DOHH2 (cell line): Measurements from ENCODE around the gene THBS3.

Experiments used
- H3F3A ChIP-seq: fragments of 200-600 bp; sonication (generic), shearing (Covaris generic); 2 replicates; pipeline ENCODE4 v1.6.0; 2016; ENCODE audit warnings: antibody characterized with exemption, mild to moderate bottlenecking; ENCODE audit not compliant: control insufficient read depth, insufficient read depth
- H3K27ac ChIP-seq: fragments of 200-600 bp; sonication (generic); 2 replicates; pipeline ENCODE4 v1.5.1; 2014; ENCODE audit warnings: low read depth, mild to moderate bottlenecking, low read length, moderate library complexity
- H3K27me3 ChIP-seq: fragments of 200-600 bp; sonication (generic); 2 replicates; pipeline ENCODE4 v1.6.1; 2014; ENCODE audit warnings: mild to moderate bottlenecking, low read length, mixed read lengths; ENCODE audit not compliant: control insufficient read depth
- H3K36me3 ChIP-seq: fragments of 200-600 bp; sonication (generic); 2 replicates; pipeline ENCODE4 v1.6.1; 2014; ENCODE audit warnings: mild to moderate bottlenecking, low read length, moderate library complexity, mixed read lengths; ENCODE audit not compliant: control insufficient read depth
- H3K4me1 ChIP-seq: fragments of 200-600 bp; sonication (generic); 2 replicates; pipeline ENCODE4 v1.6.1; 2014; ENCODE audit warnings: mild to moderate bottlenecking, low read length, mixed read lengths; ENCODE audit not compliant: control insufficient read depth
- H3K4me2 ChIP-seq: fragments of 200-600 bp; sonication (generic); 2 replicates; pipeline ENCODE4 v1.6.0; 2014; ENCODE audit warnings: mild to moderate bottlenecking, low read length, moderate library complexity
- H3K4me3 ChIP-seq: fragments of 200-600 bp; sonication (generic); 2 replicates; pipeline ENCODE4 v1.5.1; 2014; ENCODE audit warnings: mild to moderate bottlenecking, low read length, mixed read lengths
- H3K79me2 ChIP-seq: fragments of 200-600 bp; sonication (generic); 2 replicates; pipeline ENCODE4 v1.6.1; 2014; ENCODE audit warnings: mild to moderate bottlenecking, low read length, mixed read lengths; ENCODE audit not compliant: control insufficient read depth
- H3K9me2 ChIP-seq: fragments of 200-600 bp; sonication (generic); replicated peaks from 2 replicates; pipeline ENCODE4 v1.6.1; 2014; ENCODE audit warnings: mild to moderate bottlenecking, low read length, mixed read lengths; ENCODE audit not compliant: control insufficient read depth
- H3K9me3 ChIP-seq: fragments of 200-600 bp; sonication (generic); 2 replicates; pipeline ENCODE4 v1.6.1; 2014; ENCODE audit warnings: antibody characterized with exemption, low read length, mixed read lengths; ENCODE audit not compliant: control insufficient read depth, insufficient read depth
- H4K20me1 ChIP-seq: fragments of 200-600 bp; sonication (generic); 2 replicates; pipeline ENCODE4 v1.6.0; 2014; ENCODE audit warnings: low read depth, mild to moderate bottlenecking, antibody characterized with exemption, low read length, moderate library complexity; ENCODE audit not compliant: control insufficient read depth, insufficient read depth
- CTCF ChIP-seq: fragments of 200-600 bp; sonication (generic); IDR thresholded peaks from one replicate; pipeline ENCODE4 v1.5.1; 2014; ENCODE audit warnings: antibody characterized with exemption, mild to moderate bottlenecking, low read depth, low read length; ENCODE audit not compliant: poor library complexity, severe bottlenecking
- EZH2phosphoT487 ChIP-seq: fragments of 200-600 bp; sonication (generic); IDR thresholded peaks from 2 replicates; pipeline ENCODE4 v1.6.1; 2017; ENCODE audit warnings: borderline replicate concordance, mild to moderate bottlenecking, antibody characterized with exemption, low read length, moderate library complexity, mixed read lengths

Gene THBS3

GRCh38 chr1:155228096-155228427 lies 20.4 kb upstream of the THBS3 start:
- H3K4me2 ChIP-seq = peak overlapping the region; percentile 95
- no peaks in the 10 kb centered on the region for H3K9me3 ChIP-seq
- peaks cover 29% of the 10 kb centered on the region for H3K79me2 ChIP-seq
- peak overlapping the region; percentile 71 for H3K27ac ChIP-seq
- no peaks in the 10 kb centered on the region for H3K9me2 ChIP-seq
- H3K4me3 ChIP-seq = peak overlapping the region; percentile 98
- H3K27me3 ChIP-seq = no peaks in the 10 kb centered on the region
- H3F3A ChIP-seq = peaks cover 44% of the 10 kb centered on the region
- H3K4me1 ChIP-seq = peaks cover 46% of the 10 kb centered on the region
- H3K36me3 ChIP-seq = peaks cover 22% of the 10 kb centered on the region
- TF ChIP-seq EZH2phosphoT487 (no peak), CTCF (peak; percentile 25)
- H4K20me1 ChIP-seq = no peaks in the 10 kb centered on the region

- peak overlapping the region; percentile 91 for H3K27ac ChIP-seq
- peak overlapping the region; percentile 98 for H3K4me3 ChIP-seq
- H3K79me2 ChIP-seq = peaks cover 30% of the 10 kb centered on the region
- H3F3A ChIP-seq = peaks cover 44% of the 10 kb centered on the region
- H3K9me2 ChIP-seq = no peaks in the 10 kb centered on the region
- H3K27me3 ChIP-seq = no peaks in the 10 kb centered on the region
- H3K36me3 ChIP-seq = peaks cover 22% of the 10 kb centered on the region
- no peak for TF ChIP-seq CTCF
- no peak for TF ChIP-seq EZH2phosphoT487
- peaks cover 51% of the 10 kb centered on the region for H3K4me1 ChIP-seq
- no peaks in the 10 kb centered on the region for H4K20me1 ChIP-seq
- peak overlapping the region; percentile 95 for H3K4me2 ChIP-seq
- H3K9me3 ChIP-seq = no peaks in the 10 kb centered on the region
These were observed 19.8 kb upstream of the THBS3 start for GRCh38 chr1:155227261-155228095.

GRCh38 chr1:155226910-155227260 lies 19.2 kb upstream of the THBS3 start:
- Histone ChIP-seq H3K9me2 (no peaks in the 10 kb centered on the region), H4K20me1 (no peaks in the 10 kb centered on the region), H3K36me3 (peaks cover 22% of the 10 kb centered on the region), H3K79me2 (peaks cover 36% of the 10 kb centered on the region), H3K4me2 (peak overlapping the region; percentile 92), H3K27ac (peak overlapping the region; percentile 91), H3K27me3 (no peaks in the 10 kb centered on the region), H3K4me1 (peaks cover 57% of the 10 kb centered on the region), H3K4me3 (peak overlapping the region; percentile 98), H3K9me3 (no peaks in the 10 kb centered on the region), H3F3A (peaks cover 44% of the 10 kb centered on the region)
- TF ChIP-seq EZH2phosphoT487 = no peak
- peak; percentile 35 for TF ChIP-seq CTCF
